Stimulated activated CD4-positive, alpha-beta T cell treated with anti-CD3 and anti-CD28 coated beads, Interleukin-2, amount 100 ng/mL, for 24 hours (primary cell): Measurements from ENCODE around the gene RAPSN.

Experiments
- DNase-seq, 2 donors: peaks; one replicate each; pipeline ENCODE4 v3.0.0-alpha.2; 2020

The RAPSN gene

GRCh38 chr11:47431356-47432083, 17.4 kb downstream of the RAPSN start:
- DNase-seq = no peak

DNA sequence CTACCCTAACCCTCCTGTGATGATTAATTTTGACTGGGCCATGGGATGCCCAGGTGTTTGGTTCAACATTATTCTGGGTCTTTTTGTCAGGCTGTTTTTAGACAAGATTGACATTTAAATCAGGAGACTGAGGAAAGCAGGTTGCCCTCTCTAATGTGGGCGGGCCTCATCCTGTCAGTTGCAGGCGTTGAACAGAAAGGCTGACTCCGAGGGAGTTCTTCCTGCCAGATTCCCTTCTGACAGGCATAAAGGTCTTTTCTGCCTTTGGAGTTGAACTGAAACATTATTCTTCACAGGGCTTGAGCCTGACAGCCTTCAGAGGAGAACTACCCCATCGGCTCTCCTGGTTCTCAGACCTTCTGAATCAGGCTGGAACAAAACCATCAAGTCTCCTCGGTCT, 18.4 kb downstream of the RAPSN start:
- DNase-seq = no peak

GRCh38 chr11:47426062-47426956, 22.6 kb downstream of the RAPSN start, which contains the start of gene PSMC3:
TSS of gene PSMC3 (minus strand) at chr11:47426439. CDS start at chr11:47426279, 160 bp downstream.
- peak; percentile 99 to 100 for DNase-seq

DNA sequence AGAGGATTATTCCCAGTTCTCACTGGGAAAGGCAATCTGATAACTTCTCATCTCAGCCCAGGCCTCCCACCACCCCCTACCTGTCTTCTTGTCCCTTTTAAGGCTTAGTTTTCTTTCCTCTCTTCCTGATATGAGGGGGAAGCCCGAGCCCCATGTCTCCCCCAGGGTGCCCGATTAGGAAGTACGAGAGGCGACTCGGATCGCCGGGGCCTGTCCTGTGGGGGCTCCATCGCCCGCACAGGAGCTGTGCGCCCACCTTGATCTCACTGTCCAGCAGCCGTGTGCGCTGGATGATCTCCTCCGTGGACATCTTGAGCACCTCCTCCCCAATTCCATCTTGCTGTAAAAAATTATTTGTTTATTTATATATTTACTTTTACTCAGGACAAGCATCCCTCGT, 23.3 kb downstream of the RAPSN start:
- DNase-seq = no peak

DNA sequence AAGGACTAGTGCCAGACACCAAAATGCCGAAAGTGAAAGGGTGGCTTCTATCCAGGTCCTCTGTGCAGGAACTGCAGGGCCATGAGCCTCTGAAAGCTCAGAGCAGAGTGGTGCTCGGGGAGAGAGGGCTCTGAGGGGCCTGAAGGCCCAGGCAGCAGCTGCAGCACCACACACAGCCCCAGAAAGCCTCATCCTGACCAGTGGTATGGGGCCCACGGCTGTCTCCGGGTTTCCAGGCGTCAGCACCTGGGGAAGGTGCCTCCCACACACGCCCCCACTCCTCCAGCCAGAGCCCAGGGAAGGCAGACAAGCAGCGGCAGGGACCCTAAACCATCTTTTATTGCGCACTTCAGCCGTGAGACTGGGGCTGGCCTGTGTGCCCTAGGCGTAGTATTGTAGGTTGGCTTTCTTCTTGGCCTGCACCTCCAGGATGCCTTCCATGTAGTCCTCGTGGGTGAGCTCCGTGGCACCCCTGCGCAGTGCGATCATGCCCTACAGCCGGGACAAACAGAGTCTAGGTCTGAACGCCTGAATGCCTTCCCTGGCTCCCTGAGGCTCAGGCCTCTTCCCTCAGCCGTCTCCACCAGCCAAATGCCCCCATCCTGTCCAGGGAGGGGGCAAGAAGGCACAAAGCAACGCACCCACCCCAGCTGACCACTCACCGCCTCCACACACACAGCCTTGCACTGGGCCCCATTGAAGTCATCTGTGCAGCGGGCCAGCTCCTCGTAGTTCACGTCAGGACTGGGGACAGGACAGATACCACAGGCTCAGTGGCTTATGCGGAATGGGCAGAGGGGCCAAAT, 30.3 kb downstream of the RAPSN start:
- peak in 1 of 2 donors; percentile 18 for DNase-seq

- no peak for DNase-seq
Measured at GRCh38 chr11:47417712-47418111, 31.2 kb downstream of the RAPSN start.

- DNase-seq = no peak
Measured at GRCh38 chr11:47415949-47416472, 32.9 kb downstream of the RAPSN start.

DNA sequence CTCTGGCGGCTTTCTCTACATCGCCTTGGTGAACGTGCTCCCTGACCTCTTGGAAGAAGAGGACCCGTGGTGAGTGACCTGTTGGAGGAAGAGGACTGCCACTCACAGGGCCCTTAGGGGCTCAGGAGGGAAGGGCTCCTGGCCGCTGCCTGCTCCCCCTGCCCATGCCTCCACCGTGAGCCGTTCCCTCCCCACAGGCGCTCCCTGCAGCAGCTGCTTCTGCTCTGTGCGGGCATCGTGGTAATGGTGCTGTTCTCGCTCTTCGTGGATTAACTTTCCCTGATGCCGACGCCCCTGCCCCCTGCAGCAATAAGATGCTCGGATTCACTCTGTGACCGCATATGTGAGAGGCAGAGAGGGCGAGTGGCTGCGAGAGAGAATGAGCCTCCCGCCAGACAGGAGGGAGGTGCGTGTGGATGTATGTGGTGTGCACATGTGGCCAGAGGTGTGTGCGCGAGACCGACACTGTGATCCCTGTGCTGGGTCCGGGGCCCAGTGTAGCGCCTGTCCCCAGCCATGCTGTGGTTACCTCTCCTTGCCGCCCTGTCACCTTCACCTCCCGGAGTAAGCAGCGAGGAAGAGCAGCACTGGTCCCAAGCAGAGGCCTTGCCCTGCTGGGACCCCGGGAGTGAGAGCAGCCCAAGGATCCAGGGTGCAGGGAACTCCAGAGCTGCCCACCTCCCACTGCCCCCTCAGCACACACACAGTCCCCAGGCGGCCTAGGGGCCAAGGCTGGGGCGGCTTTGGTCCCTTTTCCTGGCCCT, 33.7 kb downstream of the RAPSN start:
- no peak for DNase-seq

DNA sequence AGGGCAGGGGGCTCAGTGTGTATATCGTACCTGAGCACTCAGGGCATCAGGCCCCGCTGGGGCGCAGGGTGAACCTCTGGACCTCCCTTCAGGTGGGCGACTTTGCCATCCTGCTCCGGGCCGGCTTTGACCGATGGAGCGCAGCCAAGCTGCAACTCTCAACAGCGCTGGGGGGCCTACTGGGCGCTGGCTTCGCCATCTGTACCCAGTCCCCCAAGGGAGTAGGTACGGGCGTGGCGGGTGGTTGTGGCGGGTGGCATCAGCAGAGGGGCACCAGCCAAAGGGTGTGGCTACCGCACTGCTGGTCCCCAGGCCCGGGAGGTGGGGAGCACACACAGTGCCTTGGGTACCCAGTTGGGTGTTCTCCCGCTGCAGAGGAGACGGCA, 34.3 kb downstream of the RAPSN start:
- DNase-seq = no peak

GRCh38 chr11:47413908-47414684, 34.8 kb downstream of the RAPSN start:
- DNase-seq = no peak

DNA sequence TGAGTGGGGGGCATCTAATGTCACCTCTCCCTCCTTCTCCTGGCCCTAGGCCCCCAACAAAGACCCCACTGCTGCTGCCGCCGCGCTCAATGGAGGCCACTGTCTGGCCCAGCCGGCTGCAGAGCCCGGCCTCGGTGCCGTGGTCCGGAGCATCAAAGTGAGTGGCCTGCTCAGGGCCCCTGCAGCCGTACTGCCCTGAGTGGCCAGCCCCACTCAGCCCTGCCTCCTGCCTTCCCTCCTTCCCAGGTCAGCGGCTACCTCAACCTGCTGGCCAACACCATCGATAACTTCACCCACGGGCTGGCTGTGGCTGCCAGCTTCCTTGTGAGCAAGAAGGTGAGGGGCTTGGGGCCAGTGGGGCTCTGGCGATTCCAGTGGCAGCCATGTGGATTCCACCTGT, 35.6 kb downstream of the RAPSN start:
- DNase-seq = no peak

DNA sequence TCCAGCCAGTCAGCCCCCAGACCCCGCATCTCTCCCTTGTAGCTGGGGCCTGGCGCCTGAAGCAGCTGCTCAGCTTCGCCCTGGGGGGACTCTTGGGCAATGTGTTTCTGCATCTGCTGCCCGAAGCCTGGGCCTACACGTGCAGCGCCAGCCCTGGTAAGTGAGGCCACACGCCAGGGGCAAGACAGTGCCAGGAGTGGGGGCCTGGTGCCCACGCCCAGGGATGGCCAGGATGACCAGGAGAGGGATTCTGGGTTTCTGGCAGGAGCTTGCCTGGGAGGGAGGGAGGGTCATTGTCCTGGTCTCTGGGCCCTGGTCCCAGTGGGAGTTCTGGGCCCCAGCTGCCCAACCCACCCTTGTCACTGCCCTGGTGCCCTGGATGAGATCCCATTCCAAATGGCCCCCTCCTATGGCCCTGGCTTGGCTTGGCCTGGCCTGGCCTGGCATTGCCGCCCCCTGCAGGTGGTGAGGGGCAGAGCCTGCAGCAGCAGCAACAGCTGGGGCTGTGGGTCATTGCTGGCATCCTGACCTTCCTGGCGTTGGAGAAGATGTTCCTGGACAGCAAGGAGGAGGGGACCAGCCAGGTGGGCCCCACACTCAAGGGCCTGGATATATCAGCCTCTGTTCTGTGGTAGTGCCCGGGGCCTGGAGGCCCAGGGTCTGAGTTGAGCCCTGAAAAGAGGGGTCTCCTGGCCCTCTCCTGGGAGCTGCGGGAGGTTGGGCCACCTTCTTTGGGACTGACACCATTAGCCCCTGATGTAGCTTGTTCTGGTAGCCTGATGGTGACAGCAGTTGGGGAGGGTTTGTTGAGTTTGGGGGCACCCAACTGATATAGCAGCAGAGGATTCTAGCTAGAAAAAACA, 36.8 kb downstream of the RAPSN start:
- peak; percentile 71 to 74 for DNase-seq

- no peak for DNase-seq
Measured at GRCh38 chr11:47410370-47411264, 38.3 kb downstream of the RAPSN start.

GRCh38 chr11:47409440-47410369, 39.2 kb downstream of the RAPSN start:
- DNase-seq = no peak

DNA sequence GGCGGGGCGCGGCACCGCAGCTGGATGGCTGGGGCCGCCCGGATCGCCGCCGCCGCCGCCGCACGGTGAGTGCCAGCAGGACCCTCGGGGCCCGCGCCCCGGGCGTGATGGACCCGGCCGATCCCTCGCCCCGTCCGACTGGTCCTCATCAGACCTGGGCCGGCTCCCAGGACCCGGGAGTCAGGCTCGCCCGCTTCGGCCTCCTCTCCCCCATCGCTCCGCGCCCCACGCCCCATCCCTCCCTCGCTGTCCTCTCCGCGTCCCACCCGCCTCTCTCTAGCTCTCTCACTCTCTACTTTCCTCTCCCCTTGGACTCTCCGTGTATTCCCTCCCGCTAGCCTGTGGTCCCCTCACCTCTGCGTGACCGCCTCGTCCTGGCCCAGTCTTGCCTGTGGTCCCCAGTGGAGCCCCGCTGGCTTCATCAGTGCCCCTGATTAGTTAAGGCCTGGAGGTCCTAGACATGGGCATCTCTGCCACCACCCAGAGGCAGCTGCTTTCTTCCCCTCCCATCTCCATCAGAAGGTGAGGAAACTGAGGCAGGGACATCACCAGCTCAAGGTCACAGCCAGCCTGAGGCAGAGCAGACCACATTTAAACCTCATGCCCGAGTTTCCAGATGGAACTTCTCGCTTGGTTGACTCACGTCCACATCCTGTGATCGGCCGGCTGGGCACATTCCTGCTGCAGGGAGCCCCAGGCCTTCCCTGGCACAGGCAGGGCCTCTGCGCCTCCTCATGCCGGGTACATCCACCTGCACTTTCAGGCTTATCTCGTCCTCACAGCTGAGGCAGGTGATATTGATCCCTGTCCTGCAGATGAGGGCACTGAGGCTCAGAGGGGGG, 40.1 kb downstream of the RAPSN start:
- DNase-seq = no peak

GRCh38 chr11:47407746-47408590, 41.0 kb downstream of the RAPSN start, which contains the start of gene SLC39A13:
TSS of gene SLC39A13 (plus strand) at chr11:47408590. CDS start at chr11:47410095, 1,505 bp downstream.
- DNase-seq = peak; percentile 92 to 93
